Uterus (tissue), 2 donors: Measurements from ENCODE around the gene LASP1NB.

ENCODE experiments used
- CTCF ChIP-seq, 4 experiments: fragments of 200-600 bp in 2 of 4; fragments of 450-650 bp in 2 of 4; sonication (generic) in 2 of 4; IDR thresholded peaks; one replicate each; pipeline ENCODE4 v1.5.1; 2016 to 2019; ENCODE audit warnings: antibody characterized with exemption in 4 of 4, mild to moderate bottlenecking in 2 of 4, moderate library complexity in 1 of 4
- POLR2A ChIP-seq, 2 donors: fragments of 450-650 bp; IDR thresholded peaks; one replicate each; pipeline ENCODE4 v1.6.1; 2016; ENCODE audit warnings: antibody characterized with exemption in 2 of 2, mild to moderate bottlenecking in 1 of 2, moderate library complexity in 1 of 2

GRCh38 chr17:38918129-38918913 is 7.1 kb upstream of the LASP1NB start:
- TF ChIP-seq CTCF (IDR thresholded peaks at IDR 0.05) (no peak), POLR2A (IDR thresholded peaks at IDR 0.05) (no peak)
